HAP-1 (cell line): ENCODE results near the gene GRK7.
"Not testable (repeated sequence)": the region's sequence is repeated elsewhere in the genome, so short reads cannot be mapped to it uniquely, and the experiment has no call there.

ENCODE experiments used
- DNase-seq, 2 experiments: peaks; one replicate each; pipeline ENCODE4 v3.0.0-alpha.2; 2016 to 2020; ENCODE audit warnings: low spot score in 2 of 2
- H3K27me3 ChIP-seq: fragments of 250-450 bp; sonication (Bioruptor Pico); 2 replicates; pipeline ENCODE4 v1.5.1; 2020; ENCODE audit warnings: low read depth, mild to moderate bottlenecking, moderate library complexity
- H3K36me3 ChIP-seq: fragments of 250-450 bp; sonication (Bioruptor Pico); replicated peaks from 2 replicates; pipeline ENCODE4 v1.5.1; 2020; ENCODE audit warnings: mild to moderate bottlenecking
- H3K4me1 ChIP-seq: fragments of 250-450 bp; sonication (Bioruptor Pico); 2 replicates; pipeline ENCODE4 v1.5.1; 2020; ENCODE audit warnings: mild to moderate bottlenecking
- H3K4me3 ChIP-seq: fragments of 250-450 bp; sonication (Bioruptor Pico); 2 replicates; pipeline ENCODE4 v1.5.1; 2020; ENCODE audit warnings: mild to moderate bottlenecking, moderate library complexity
- H3K9me3 ChIP-seq: fragments of 250-450 bp; sonication (Bioruptor Pico); 2 replicates; pipeline ENCODE4 v1.5.1; 2020; ENCODE audit warnings: mild to moderate bottlenecking, moderate library complexity
- in situ Hi-C: fragments of 300-500 bp; cut with MboI; formaldehyde crosslinking; loops from 3 replicates; pipeline ENCODE4 v1.14.3; 2020; ENCODE audit warnings: low sequenced_read_pairs, inconsistent platforms, mixed read lengths

The GRK7 gene

GRCh38 chr3:141793476-141794260 is 30.5 kb downstream of the GRK7 start:
- no peak for DNase-seq
- no peaks in the 10 kb centered on the region for H3K9me3 ChIP-seq
- H3K27me3 ChIP-seq: no peaks in the 10 kb centered on the region
- H3K4me1 ChIP-seq: peaks cover 2% of the 10 kb centered on the region; the same call in 1 of the 2 replicates
- in situ Hi-C loops: no loop called here
- H3K4me3 ChIP-seq: no peak overlapping the region
- no peaks in the 10 kb centered on the region for H3K36me3 ChIP-seq

GRCh38 chr3:141795276-141795675 is 32.1 kb downstream of the GRK7 start:
- no peaks in the 10 kb centered on the region for H3K36me3 ChIP-seq
- no peaks in the 10 kb centered on the region for H3K9me3 ChIP-seq
- H3K27me3 ChIP-seq: no peaks in the 10 kb centered on the region
- DNase-seq: no peak
- no peak overlapping the region for H3K4me3 ChIP-seq
- H3K4me1 ChIP-seq: peaks cover 2% of the 10 kb centered on the region; the same call in 1 of the 2 replicates
- in situ Hi-C loops: no loop called here

GRCh38 chr3:141795741-141796080 is 32.5 kb downstream of the GRK7 start:
- in situ Hi-C loops: no loop called here
- H3K4me3 ChIP-seq: no peak overlapping the region

GRCh38 chr3:141796081-141796888 is 33.1 kb downstream of the GRK7 start:
- in situ Hi-C loops: no loop called here
- Histone ChIP-seq H3K4me1 (peaks cover 2% of the 10 kb centered on the region; the same call in 1 of the 2 replicates), H3K9me3 (no peaks in the 10 kb centered on the region), H3K27me3 (no peaks in the 10 kb centered on the region), H3K36me3 (no peaks in the 10 kb centered on the region), H3K4me3 (no peak overlapping the region)
- no peak for DNase-seq

More at GRCh38 chr3:141795741-141796080, 32.5 kb downstream of the GRK7 start:
- H3K36me3 ChIP-seq: no peaks in the 10 kb centered on the region
- H3K9me3 ChIP-seq: no peaks in the 10 kb centered on the region
- H3K4me1 ChIP-seq: peaks cover 2% of the 10 kb centered on the region; the same call in 1 of the 2 replicates
- no peak for DNase-seq
- no peaks in the 10 kb centered on the region for H3K27me3 ChIP-seq

- Histone ChIP-seq H3K4me1 (peaks cover 2% of the 10 kb centered on the region; the same call in 1 of the 2 replicates), H3K4me3 (no peak overlapping the region), H3K27me3 (no peaks in the 10 kb centered on the region), H3K9me3 (no peaks in the 10 kb centered on the region), H3K36me3 (no peaks in the 10 kb centered on the region)
- peak; percentile 16 to 72 for DNase-seq
- in situ Hi-C loops: no loop called here
Measured at GRCh38 chr3:141796889-141797781, 33.9 kb downstream of the GRK7 start.

DNA sequence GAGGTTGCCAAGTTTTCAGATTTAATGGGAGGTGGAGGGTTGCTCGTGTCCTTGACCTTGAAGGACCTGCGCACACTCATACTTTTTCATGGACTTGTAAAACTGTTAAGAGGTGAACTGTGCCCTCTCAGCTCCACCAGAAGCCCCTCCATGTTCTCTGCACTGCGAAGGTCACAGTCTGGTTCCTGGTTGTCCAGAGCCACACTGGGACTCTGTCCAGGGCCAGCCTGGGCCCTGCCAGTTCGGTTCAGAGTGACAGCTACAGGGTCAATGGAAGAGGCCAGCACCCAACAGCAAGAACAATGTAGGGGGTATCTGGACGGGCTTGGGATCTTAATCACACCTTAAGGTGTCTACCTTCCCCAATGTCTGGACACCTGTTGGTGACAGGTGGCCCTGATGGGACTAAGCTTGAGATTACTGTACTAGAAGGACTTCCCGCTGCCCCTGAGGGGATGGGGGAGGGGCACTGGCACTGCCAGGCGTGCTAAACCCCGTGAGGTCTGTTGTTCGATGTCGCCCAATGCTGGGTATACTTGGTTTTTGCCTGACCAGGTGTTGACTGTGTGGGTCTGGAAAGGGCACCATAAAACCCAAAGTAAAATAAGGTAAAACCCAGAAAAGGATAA is 34.7 kb downstream of the GRK7 start:
- H3K4me1 ChIP-seq: peaks cover 2% of the 10 kb centered on the region; the same call in 1 of the 2 replicates
- no peaks in the 10 kb centered on the region for H3K27me3 ChIP-seq
- H3K36me3 ChIP-seq: no peaks in the 10 kb centered on the region
- H3K9me3 ChIP-seq: no peaks in the 10 kb centered on the region
- H3K4me3 ChIP-seq: no peak overlapping the region
- in situ Hi-C loops: no loop called here
- DNase-seq: no peak

DNA sequence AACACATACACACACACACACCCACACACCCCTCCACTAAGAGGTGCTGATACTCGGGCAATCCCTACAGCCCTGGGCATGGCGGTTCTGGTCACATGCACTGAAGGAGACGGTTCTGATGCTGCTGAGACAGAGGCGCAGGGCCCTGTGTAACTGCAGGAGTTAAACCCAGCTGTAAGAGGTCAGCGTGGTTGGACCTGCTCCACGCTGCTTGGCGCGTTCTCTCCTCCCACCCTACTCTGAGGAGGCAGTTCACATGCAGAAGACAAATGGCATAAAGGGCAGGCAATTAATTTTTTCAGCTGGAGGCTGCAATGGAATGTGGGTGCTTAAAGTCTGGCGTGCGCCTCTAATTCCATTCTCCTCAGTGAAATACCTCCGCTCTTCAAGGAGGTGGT is 35.2 kb downstream of the GRK7 start:
- Histone ChIP-seq H3K9me3 (no peaks in the 10 kb centered on the region), H3K4me1 (peaks cover 2% of the 10 kb centered on the region; the same call in 1 of the 2 replicates), H3K36me3 (no peaks in the 10 kb centered on the region), H3K4me3 (no peak overlapping the region), H3K27me3 (no peaks in the 10 kb centered on the region)
- DNase-seq: no peak
- in situ Hi-C loops: no loop called here

GRCh38 chr3:141802316-141803077 is 39.3 kb downstream of the GRK7 start:
- in situ Hi-C loops: no loop called here

GRCh38 chr3:141803538-141803937 is 40.3 kb downstream of the GRK7 start:
- H3K27me3 ChIP-seq, H3K9me3 ChIP-seq, DNase-seq, H3K4me3 ChIP-seq, H3K36me3 ChIP-seq, in situ Hi-C loops, H3K4me1 ChIP-seq: not testable (repeated sequence)

More at GRCh38 chr3:141802316-141803077, 39.3 kb downstream of the GRK7 start:
- Histone ChIP-seq H3K9me3 (no peaks in the 10 kb centered on the region), H3K4me1 (no peaks in the 10 kb centered on the region; the same call in 1 of the 2 replicates), H3K27me3 (no peaks in the 10 kb centered on the region), H3K4me3 (no peak overlapping the region), H3K36me3 (no peaks in the 10 kb centered on the region)
- DNase-seq: no peak

GRCh38 chr3:141804447-141804777 is 41.2 kb downstream of the GRK7 start:
- Histone ChIP-seq H3K9me3 (no peaks in the 10 kb centered on the region), H3K4me3 (no peak overlapping the region), H3K27me3 (no peaks in the 10 kb centered on the region), H3K36me3 (no peaks in the 10 kb centered on the region), H3K4me1 (no peaks in the 10 kb centered on the region)
- DNase-seq: no peak
- in situ Hi-C loops: no loop called here

GRCh38 chr3:141804778-141805639 is 41.8 kb downstream of the GRK7 start:
- DNase-seq: no peak
- no peaks in the 10 kb centered on the region for H3K27me3 ChIP-seq
- H3K36me3 ChIP-seq: no peaks in the 10 kb centered on the region
- in situ Hi-C loops: no loop called here
- H3K4me3 ChIP-seq: no peak overlapping the region
- no peaks in the 10 kb centered on the region for H3K9me3 ChIP-seq
- no peaks in the 10 kb centered on the region for H3K4me1 ChIP-seq
